Stomach (tissue), 4 donors: Measurements from ENCODE around the gene CORT.

Experiments used
- EP300 ChIP-seq: sonication (generic); formaldehyde crosslinking; IDR thresholded peaks from one replicate; pipeline ENCODE4 v1.6.1; 2017; ENCODE audit warnings: antibody characterized with exemption
- POLR2AphosphoS5 ChIP-seq, 3 donors: sonication (generic); formaldehyde crosslinking; IDR thresholded peaks; one replicate each; pipeline ENCODE4 v1.6.1; 2016; ENCODE audit warnings: antibody characterized with exemption in 3 of 3
- TF ChIP-seq, protein P1 (sequence below), 7 experiments: fragments of 450-650 bp in 4 of 7; fragments of 200-600 bp in 3 of 7; sonication (generic) in 3 of 7; IDR thresholded peaks; one replicate each; pipeline ENCODE4 v1.5.1; 2016 to 2019; ENCODE audit warnings: antibody characterized with exemption in 7 of 7, control low read depth in 2 of 7, mild to moderate bottlenecking in 1 of 7

- TF ChIP-seq, protein P1, sequence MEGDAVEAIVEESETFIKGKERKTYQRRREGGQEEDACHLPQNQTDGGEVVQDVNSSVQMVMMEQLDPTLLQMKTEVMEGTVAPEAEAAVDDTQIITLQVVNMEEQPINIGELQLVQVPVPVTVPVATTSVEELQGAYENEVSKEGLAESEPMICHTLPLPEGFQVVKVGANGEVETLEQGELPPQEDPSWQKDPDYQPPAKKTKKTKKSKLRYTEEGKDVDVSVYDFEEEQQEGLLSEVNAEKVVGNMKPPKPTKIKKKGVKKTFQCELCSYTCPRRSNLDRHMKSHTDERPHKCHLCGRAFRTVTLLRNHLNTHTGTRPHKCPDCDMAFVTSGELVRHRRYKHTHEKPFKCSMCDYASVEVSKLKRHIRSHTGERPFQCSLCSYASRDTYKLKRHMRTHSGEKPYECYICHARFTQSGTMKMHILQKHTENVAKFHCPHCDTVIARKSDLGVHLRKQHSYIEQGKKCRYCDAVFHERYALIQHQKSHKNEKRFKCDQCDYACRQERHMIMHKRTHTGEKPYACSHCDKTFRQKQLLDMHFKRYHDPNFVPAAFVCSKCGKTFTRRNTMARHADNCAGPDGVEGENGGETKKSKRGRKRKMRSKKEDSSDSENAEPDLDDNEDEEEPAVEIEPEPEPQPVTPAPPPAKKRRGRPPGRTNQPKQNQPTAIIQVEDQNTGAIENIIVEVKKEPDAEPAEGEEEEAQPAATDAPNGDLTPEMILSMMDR (IDR thresholded peaks at IDR 0.05) = no peak
- no peak for TF ChIP-seq POLR2AphosphoS5 (IDR thresholded peaks at IDR 0.05)
- no peak for TF ChIP-seq EP300
Measured at GRCh38 chr1:10444248-10444647, 5.6 kb upstream of the CORT start.
